Eye (tissue), 1 donor: ENCODE data around the gene COPS7A.

Experiments
- DNase-seq: peaks from one replicate; pipeline ENCODE4 v3.0.0-alpha.2; 2015

The COPS7A gene, protein sequence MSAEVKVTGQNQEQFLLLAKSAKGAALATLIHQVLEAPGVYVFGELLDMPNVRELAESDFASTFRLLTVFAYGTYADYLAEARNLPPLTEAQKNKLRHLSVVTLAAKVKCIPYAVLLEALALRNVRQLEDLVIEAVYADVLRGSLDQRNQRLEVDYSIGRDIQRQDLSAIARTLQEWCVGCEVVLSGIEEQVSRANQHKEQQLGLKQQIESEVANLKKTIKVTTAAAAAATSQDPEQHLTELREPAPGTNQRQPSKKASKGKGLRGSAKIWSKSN

DNA sequence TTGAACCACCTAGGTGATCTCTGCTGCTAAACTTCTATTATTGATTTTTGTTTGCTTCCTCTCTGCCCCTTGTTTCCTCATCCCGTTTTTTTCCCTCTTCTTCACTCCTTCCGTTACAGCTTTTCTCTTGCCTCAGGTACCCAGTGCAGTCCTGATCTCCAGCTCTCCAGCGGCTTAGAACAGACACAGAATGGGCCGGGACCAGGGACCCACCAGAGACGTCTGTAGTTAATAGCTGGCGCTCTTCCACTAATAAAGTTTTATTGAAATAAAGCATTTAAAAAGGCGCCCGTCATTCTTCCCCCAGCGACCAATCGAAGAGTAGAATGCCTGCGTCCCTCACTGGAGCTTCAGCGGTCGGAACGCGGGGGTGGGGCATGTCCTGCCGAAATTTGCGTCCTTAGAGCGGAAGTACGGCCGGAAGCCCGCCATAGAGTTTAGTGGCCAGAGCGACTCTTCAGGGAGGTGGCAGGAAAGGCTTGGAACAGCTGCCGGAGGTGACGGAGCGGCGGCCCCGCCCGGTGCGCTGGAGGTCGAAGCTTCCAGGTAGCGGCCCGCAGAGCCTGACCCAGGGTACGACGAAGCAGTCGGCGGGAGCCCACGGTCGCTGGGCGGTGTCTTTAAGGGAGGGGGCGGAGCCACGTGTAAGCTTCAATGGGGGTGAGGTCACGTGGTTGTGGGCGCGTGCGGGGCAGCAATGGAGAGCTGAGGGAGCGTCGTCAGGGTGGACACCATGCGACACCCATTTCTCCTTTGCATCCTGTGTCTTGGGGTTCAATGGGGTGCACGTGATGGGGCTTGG is at the start of gene COPS7A:
COPS7A (plus strand) TSS at position 440 of the 802 bp plus-strand sequence. CDS start 611 bp downstream, outside the sequence.
- DNase-seq, result peak; percentile 99

- DNase-seq, result no peak
Observed at GRCh38 chr12:6676962-6677361, 46.9 kb upstream of the COPS7A start.

DNA sequence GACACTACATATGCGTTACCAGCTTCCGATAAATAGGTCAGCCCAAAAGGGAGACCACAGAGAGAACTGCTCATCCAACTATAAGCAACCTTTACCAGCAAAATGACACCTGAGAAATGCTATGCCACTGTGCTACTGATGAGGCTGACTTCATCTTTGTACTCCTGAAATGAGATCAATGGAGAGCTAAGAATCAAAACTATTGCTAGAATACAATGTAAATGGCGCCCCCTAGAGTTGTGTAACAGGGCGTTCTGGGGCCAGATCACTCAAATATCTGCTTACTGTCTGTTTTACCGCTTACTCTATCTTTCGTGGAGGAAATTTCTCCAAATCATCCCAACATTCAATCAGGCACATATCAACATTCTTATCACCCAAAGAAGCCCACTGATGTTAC is 39.2 kb upstream of the COPS7A start:
- peak; percentile 64 for DNase-seq

GRCh38 chr12:6685814-6686213 is 38.0 kb upstream of the COPS7A start:
- no peak for DNase-seq

- DNase-seq, result no peak
Observed at GRCh38 chr12:6688543-6688998, 35.3 kb upstream of the COPS7A start.

DNA sequence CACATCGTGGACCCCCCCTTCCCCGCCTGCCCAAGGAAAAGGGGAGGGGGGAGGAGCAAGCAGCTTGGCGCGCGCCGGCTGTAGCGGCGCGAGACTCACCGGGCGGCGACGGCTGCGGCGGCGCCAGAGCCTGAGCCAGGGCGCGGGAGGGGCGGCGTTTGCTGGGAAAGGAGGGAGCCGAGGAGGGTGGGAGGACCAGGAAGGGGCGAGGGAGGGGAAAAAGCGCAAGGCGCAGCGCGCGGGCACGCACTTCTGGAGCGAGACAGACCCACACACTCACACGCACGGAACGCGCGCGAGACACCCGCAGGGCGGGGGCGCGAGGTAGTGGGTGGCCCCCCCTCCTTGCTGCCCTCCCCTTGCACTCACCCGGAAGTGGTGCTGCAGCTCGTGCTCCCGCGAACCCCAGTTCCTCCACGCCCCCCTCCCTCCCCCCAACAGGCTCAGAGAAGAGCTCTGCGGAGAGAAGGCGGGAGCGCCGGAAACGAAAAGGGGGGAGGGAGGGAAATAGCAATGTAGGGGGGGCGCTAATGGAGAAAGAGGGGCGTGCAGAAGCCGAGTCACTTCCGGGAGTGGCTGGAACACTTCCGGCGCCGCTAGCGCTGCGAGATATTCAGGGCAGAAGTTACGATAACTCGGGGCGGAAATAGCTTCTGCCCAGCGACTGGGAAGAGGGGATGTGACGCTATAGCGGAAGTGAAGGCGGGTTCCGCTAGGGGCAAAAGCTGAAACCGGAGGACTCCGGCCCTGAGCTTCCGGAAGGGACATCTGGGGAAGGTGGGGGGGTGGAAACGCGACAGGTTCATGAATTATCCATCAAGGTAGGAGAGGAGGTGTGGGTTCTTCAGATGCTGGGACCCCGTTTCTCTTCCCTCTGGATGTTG is 34.6 kb upstream of the COPS7A start, which contains the start of gene ZNF384:
ZNF384 (minus strand) TSS at position 377 of the 884 bp plus-strand sequence. CDS start 9,855 bp downstream, outside the sequence.
- peak; percentile 99 for DNase-seq

- DNase-seq, result no peak
Observed at GRCh38 chr12:6691473-6691872, 32.4 kb upstream of the COPS7A start.

DNA sequence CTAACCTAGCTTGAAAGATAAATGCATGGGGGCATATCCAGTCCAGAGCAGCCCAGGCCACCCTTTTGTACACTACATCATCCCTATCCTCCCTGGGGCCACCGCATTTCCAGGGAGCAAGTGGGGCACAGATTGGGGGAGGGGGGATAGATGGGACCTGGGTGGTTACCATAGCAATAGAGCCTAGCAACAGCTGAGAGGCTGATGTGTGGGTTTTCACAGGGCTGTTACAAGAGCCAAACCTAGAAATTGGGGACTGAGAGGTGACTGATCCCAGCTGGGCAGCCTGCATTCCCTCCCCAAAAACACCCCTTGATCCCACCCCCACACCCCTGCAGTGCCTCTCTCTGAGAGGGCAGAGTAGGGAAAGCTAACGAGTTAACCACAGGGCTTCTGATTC is 31.0 kb upstream of the COPS7A start:
- DNase-seq, result no peak

- DNase-seq, result no peak
Observed at GRCh38 chr12:6693832-6694355, 30.0 kb upstream of the COPS7A start.

GRCh38 chr12:6694701-6695100 is 29.1 kb upstream of the COPS7A start:
- no peak for DNase-seq

GRCh38 chr12:6695313-6696045 is 28.4 kb upstream of the COPS7A start:
- no peak for DNase-seq

GRCh38 chr12:6696690-6697583 is 26.9 kb upstream of the COPS7A start:
- no peak for DNase-seq

DNA sequence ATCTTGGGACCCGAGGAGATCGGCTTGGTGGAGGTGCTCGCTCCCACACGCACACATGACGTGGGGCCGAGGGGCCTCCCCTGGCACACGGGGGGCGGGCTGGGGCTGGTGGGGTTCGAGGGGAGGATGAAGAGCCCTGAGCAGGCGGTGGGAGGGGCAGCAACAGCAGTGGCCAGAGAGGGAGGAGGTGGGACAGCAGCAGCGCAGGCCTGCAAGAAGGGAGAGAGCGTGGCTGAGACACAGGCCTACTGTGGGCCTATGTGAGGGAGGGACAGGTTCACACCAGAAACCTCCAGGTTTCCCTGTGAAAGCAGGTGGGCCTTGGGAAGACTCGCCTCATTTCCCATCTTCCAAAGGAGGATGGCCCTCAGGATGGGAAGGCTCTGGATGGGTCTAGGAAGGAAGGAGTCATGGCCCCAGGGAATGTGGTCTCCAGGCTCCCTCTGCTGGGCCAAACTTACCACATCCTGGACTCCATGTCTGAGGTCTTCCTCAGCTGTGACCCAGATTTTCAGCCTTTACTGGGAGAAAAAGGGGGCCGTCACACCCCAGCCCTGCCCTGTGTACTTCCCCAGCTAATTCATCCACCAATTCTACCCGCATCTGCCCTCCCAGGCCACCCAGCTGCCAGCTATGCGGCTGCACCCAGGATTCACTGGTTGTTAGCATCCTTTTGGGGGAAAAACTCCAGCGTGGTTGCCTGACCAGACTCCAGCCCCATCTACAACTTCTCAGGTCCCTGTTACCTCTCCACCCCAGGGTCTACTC is 26.1 kb upstream of the COPS7A start:
- peak; percentile 72 for DNase-seq

DNA sequence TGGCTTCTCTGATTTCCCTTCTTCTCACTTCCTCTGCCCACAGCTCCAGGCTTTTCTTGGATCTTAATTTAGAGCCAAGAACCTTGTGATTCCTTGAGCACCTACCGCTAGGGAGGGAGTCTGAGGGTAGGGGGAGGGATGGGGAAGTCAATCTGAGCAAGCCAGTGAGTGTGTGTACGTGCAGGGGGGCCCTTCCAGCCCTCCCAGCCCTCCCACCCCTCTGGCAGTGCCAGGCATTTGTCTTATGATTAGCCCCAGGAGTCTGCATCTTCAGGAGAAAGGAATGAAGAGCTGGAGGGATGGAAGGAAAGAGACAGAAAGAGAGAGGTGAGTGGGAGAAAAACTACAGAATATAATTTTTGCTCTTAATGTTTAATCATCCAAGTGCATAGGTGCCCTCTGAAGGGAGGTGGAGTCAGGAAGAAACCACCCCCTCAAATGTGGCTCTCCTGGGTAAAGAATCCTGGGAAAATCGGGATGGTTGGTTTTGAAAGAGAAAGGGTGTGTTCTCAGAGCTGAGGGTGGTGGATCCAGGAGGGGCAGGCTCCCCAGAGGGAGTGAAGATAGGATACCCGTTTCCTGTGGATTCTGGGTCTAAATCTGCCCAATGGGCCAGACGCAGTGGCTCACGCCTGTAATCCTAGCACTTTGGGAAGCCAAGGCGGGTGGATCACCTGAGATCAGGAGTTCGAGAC is 25.3 kb upstream of the COPS7A start:
- no peak for DNase-seq

DNA sequence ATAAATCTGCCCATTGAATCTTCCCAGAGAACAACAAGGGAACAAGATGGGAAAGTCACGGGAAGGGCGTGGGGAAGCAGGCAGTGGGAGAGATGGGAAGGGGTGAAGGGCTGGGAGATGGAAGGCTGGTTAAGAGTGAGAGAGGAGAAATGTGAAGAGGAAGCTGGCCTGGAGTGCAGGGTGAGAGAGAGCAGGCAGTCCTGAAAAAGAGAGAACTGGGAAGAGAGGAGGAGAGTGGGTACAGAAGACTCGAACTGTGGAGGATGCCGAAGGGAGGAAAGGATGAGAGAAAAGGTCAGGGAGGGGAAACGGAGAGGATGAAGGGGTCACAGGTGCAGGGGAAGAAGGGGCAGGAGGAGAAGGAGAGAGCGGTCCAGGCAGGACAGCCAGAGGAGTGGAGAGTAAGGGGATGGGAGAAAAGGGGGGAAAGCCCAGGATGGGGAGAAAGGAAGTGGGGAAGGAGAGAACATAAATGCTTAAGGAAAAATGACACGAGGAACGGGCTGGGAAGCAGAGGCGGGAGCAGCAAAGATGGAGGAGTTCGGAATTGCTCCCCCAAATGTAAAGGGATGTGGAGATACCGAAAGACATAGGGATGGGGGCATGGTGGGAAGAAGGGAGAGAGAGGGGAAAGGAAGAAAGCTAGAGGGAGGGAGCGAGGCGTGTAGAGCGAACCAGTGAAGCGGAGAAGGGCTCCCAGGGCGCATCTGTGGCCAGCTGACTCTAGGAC is 24.4 kb upstream of the COPS7A start:
- no peak for DNase-seq

- peak; percentile 76 for DNase-seq
Observed at GRCh38 chr12:6699989-6700645, 23.7 kb upstream of the COPS7A start.

- peak; percentile 85 for DNase-seq
Observed at GRCh38 chr12:6700646-6701051, 23.2 kb upstream of the COPS7A start, which contains the start of gene PIANP. Gene PIANP (minus strand): TSS chr12:6700815. CDS start chr12:6698061, 2,754 bp downstream.
